H1 (cell line): ENCODE results near the gene KIF4A. TPM values are rescaled to one million over a fixed set of nuclear protein-coding genes. Genes with fewer than 3 reads are reported as not detected.

Source experiments
- CTCF ChIA-PET: fragments of 300-600 bp; sonication (Branson Sonifier 250); formaldehyde crosslinking; loops from one replicate; lab custom pipeline; 2021; ENCODE audit not compliant: partially characterized antibody; lab: Charles Lee
- POLR2A ChIA-PET: fragments of 300-600 bp; sonication (Branson Sonifier 250); formaldehyde crosslinking; loops from one replicate; lab custom pipeline; 2021; ENCODE audit warnings: inconsistent platforms; ENCODE audit not compliant: partially characterized antibody; lab: Charles Lee
- DNase-seq, 2 experiments: peaks; one replicate each; pipeline versions ENCODE4 v3.0.0 to v3.0.0-alpha.2; 2010 to 2022; ENCODE audit warnings: low spot score in 2 of 2, low read depth in 1 of 2, mixed read lengths in 1 of 2
- FAIRE-seq: peaks from 2 replicates; lab custom pipeline; 2011; peaks lifted over from hg19 to GRCh38; lab: Jason Lieb, UNC
- H2AFZ ChIP-seq: 2 replicates; pipeline ENCODE4 v1.8.1; 2012; ENCODE audit warnings: low read length, inconsistent platforms
- H2AK5ac ChIP-seq: 2 replicates; pipeline ENCODE4 v1.6.1; 2013; ENCODE audit warnings: low read depth, low read length
- H2BK120ac ChIP-seq: replicated peaks from 2 replicates; pipeline ENCODE3; 2013; ENCODE audit warnings: low read depth, low read length, inconsistent platforms
- H2BK12ac ChIP-seq: 2 replicates; pipeline ENCODE4 v1.6.1; 2013; ENCODE audit warnings: low read depth, low read length
- H2BK15ac ChIP-seq: 2 replicates; pipeline ENCODE4 v1.6.1; 2013; ENCODE audit warnings: low read length
- H2BK20ac ChIP-seq: 2 replicates; pipeline ENCODE4 v1.6.1; 2013; ENCODE audit warnings: low read length
- H2BK5ac ChIP-seq: 2 replicates; pipeline ENCODE4 v1.6.1; 2013; ENCODE audit warnings: low read depth, low read length
- H3K14ac ChIP-seq: 2 replicates; pipeline ENCODE4 v1.6.1; 2013; ENCODE audit warnings: inconsistent platforms; ENCODE audit not compliant: insufficient read length
- H3K18ac ChIP-seq: 2 replicates; pipeline ENCODE4 v1.6.1; 2013; ENCODE audit warnings: low read length; ENCODE audit errors: extremely low read depth
- H3K23ac ChIP-seq: 2 replicates; pipeline ENCODE4 v1.6.1; 2013; ENCODE audit warnings: inconsistent platforms; ENCODE audit not compliant: insufficient read length
- H3K23me2 ChIP-seq: 2 replicates; pipeline ENCODE4 v1.6.1; 2013; ENCODE audit warnings: low read depth, low read length
- H3K27ac ChIP-seq: 2 replicates; pipeline ENCODE4 v1.6.1; 2011; ENCODE audit warnings: low read depth, low read length, inconsistent platforms
- H3K27me3 ChIP-seq, 4 experiments: replicated peaks in 1 of 4; 1 replicate in 1 of 4; 2 replicates in 3 of 4; pipeline versions ENCODE4 v1.6.1 to v1.8.1; 2011 to 2013; ENCODE audit warnings: low read length in 3 of 4, mild to moderate bottlenecking in 3 of 4, inconsistent platforms in 2 of 4, mixed read lengths in 2 of 4, moderate library complexity in 1 of 4; ENCODE audit not compliant: control insufficient read depth in 3 of 4, insufficient read depth in 3 of 4; ENCODE audit errors: extremely low read depth in 1 of 4
- H3K36me3 ChIP-seq, 4 experiments: 2 replicates each; pipeline versions ENCODE4 v1.6.1 to v1.8.1; 2011 to 2013; ENCODE audit warnings: mild to moderate bottlenecking in 4 of 4, low read length in 3 of 4, moderate library complexity in 2 of 4, control low read depth in 1 of 4, inconsistent platforms in 1 of 4; ENCODE audit not compliant: insufficient read depth in 4 of 4, control insufficient read depth in 2 of 4
- H3K4ac ChIP-seq: replicated peaks from 2 replicates; pipeline ENCODE3; 2013; ENCODE audit warnings: low read length, low read depth, mixed read lengths, inconsistent platforms; ENCODE audit not compliant: insufficient read length
- H3K4me1 ChIP-seq, 4 experiments: replicated peaks in 1 of 4; 1 replicate in 1 of 4; 2 replicates in 3 of 4; pipeline versions ENCODE4 v1.6.1 to v1.8.1; 2011 to 2013; ENCODE audit warnings: low read length in 3 of 4, inconsistent platforms in 2 of 4, mixed read lengths in 1 of 4; ENCODE audit not compliant: insufficient read depth in 4 of 4, control insufficient read depth in 3 of 4
- H3K4me2 ChIP-seq, 2 experiments: 2 replicates each; pipeline versions ENCODE4 v1.6.1 to v1.8.1; 2011 to 2013; ENCODE audit warnings: low read depth in 2 of 2, low read length in 2 of 2, control low read depth in 1 of 2, inconsistent platforms in 1 of 2, mild to moderate bottlenecking in 1 of 2; ENCODE audit not compliant: insufficient read depth in 1 of 2
- H3K4me3 ChIP-seq, 4 experiments: fragments of 200-600, 300-600 bp in 1 of 4; sonication (generic), shearing (Covaris generic), sonication (Bioruptor Twin) in 1 of 4; 2 replicates each; pipeline versions ENCODE4 v1.5.1 to v1.8.1; 2011 to 2016; ENCODE audit warnings: low read length in 4 of 4, low read depth in 3 of 4, control low read depth in 2 of 4, inconsistent platforms in 2 of 4, mild to moderate bottlenecking in 2 of 4, mixed read lengths in 1 of 4, moderate library complexity in 1 of 4; ENCODE audit not compliant: insufficient read depth in 2 of 4; ENCODE audit errors: extremely low read depth in 1 of 4
- H3K56ac ChIP-seq: replicated peaks from 2 replicates; pipeline ENCODE3; 2013; ENCODE audit warnings: low read depth, mild to moderate bottlenecking, mixed read lengths, low read length, inconsistent platforms; ENCODE audit not compliant: insufficient read length
- H3K79me1 ChIP-seq: 2 replicates; pipeline ENCODE4 v1.6.1; 2013; ENCODE audit warnings: low read depth, low read length, control low read depth
- H3K79me2 ChIP-seq, 2 experiments: 2 replicates each; pipeline versions ENCODE4 v1.6.1 to v1.8.1; 2012 to 2013; ENCODE audit warnings: low read length in 2 of 2, mild to moderate bottlenecking in 2 of 2, inconsistent platforms in 1 of 2; ENCODE audit not compliant: insufficient read depth in 2 of 2, control insufficient read depth in 1 of 2
- H3K9ac ChIP-seq, 4 experiments: replicated peaks in 1 of 4; 1 replicate in 1 of 4; 2 replicates in 3 of 4; pipeline versions ENCODE4 v1.6.1 to v1.8.1; 2011 to 2013; ENCODE audit warnings: low read depth in 3 of 4, low read length in 3 of 4, control low read depth in 2 of 4, mild to moderate bottlenecking in 2 of 4, moderate library complexity in 2 of 4, inconsistent platforms in 1 of 4; ENCODE audit errors: extremely low read depth in 1 of 4
- H3K9me3 ChIP-seq, 2 experiments: 2 replicates each; pipeline versions ENCODE4 v1.6.1 to v1.8.1; 2012 to 2013; ENCODE audit warnings: mild to moderate bottlenecking in 2 of 2, moderate library complexity in 2 of 2, control low read depth in 1 of 2, inconsistent platforms in 1 of 2, low read depth in 1 of 2, low read length in 1 of 2, mixed read lengths in 1 of 2; ENCODE audit not compliant: insufficient read depth in 2 of 2
- H4K20me1 ChIP-seq, 2 experiments: replicated peaks in 1 of 2; 2 replicates each; pipeline versions ENCODE3 to v1.8.1; 2011 to 2013; ENCODE audit warnings: inconsistent platforms in 2 of 2, low read length in 2 of 2, mild to moderate bottlenecking in 1 of 2; ENCODE audit not compliant: insufficient read depth in 2 of 2, control insufficient read depth in 1 of 2
- H4K5ac ChIP-seq: 2 replicates; pipeline ENCODE4 v1.6.1; 2013; ENCODE audit warnings: low read length, low read depth, mixed read lengths, inconsistent platforms; ENCODE audit not compliant: insufficient read length
- H4K8ac ChIP-seq: 2 replicates; pipeline ENCODE4 v1.8.0; 2013; ENCODE audit warnings: mild to moderate bottlenecking, moderate library complexity, low read length, inconsistent platforms; ENCODE audit not compliant: insufficient read depth; ENCODE audit errors: extremely low read depth
- H4K91ac ChIP-seq: replicated peaks from 2 replicates; pipeline ENCODE3; 2013; ENCODE audit warnings: low read length, mixed read lengths, inconsistent platforms; ENCODE audit not compliant: insufficient read length
- BCL11A ChIP-seq, 2 experiments: IDR thresholded peaks; one replicate each; pipeline ENCODE4 v1.6.1; 2011; ENCODE audit warnings: low read depth in 2 of 2, low read length in 2 of 2, mild to moderate bottlenecking in 2 of 2
- HDAC2 ChIP-seq, 2 experiments: fragments of 300-600 bp in 1 of 2; sonication (generic) in 1 of 2; IDR thresholded peaks; 2 replicates each; pipeline ENCODE4 v1.6.1; 2011 to 2012; ENCODE audit warnings: low read depth in 2 of 2, low read length in 2 of 2, mild to moderate bottlenecking in 2 of 2, moderate library complexity in 2 of 2, borderline replicate concordance in 1 of 2, inconsistent platforms in 1 of 2
- KDM5A ChIP-seq: fragments of 200-600 bp; IDR thresholded peaks from 2 replicates; pipeline ENCODE4 v1.7.1; 2012; ENCODE audit warnings: mild to moderate bottlenecking, low read length, inconsistent platforms, mixed read lengths
- MAFK ChIP-seq: IDR thresholded peaks from 2 replicates; pipeline ENCODE4 v1.6.1; 2012; ENCODE audit warnings: low read depth, mild to moderate bottlenecking, improper control_type of control experiment, low read length
- RXRA ChIP-seq: IDR thresholded peaks from 2 replicates; pipeline ENCODE4 v1.6.1; 2011; ENCODE audit warnings: low read depth, mild to moderate bottlenecking, low read length, moderate library complexity; ENCODE audit not compliant: insufficient read depth
- SUZ12 ChIP-seq: fragments of 200-600 bp; sonication (generic); IDR thresholded peaks from 2 replicates; pipeline ENCODE4 v1.6.1; 2012; ENCODE audit warnings: mild to moderate bottlenecking, inconsistent platforms, low read length, moderate library complexity, mixed read lengths
- TCF12 ChIP-seq: IDR thresholded peaks from 2 replicates; pipeline ENCODE4 v1.6.1; 2011; ENCODE audit warnings: low read depth, mild to moderate bottlenecking, low read length
- WGBS, 2 experiments: shearing (Covaris generic) in 1 of 2; methylation state at CpG; one replicate each; pipeline versions ENCODE4 v1.1.6 to v1.1.7; 2013 to 2015; ENCODE audit warnings: low lambda C conversion rate in 2 of 2, mixed read lengths in 2 of 2, inconsistent platforms in 1 of 2, low coverage in 1 of 2, missing lambda C conversion rate in 1 of 2; ENCODE audit not compliant: insufficient replicate concordance in 2 of 2, insufficient coverage in 1 of 2, insufficient read length in 1 of 2; ENCODE audit errors: extremely low coverage in 1 of 2, missing lambda C conversion rate in 1 of 2; 5-methylcytosine and 5-hydroxymethylcytosine counted together
- polyA plus RNA-seq, 7 experiments: library from polyadenylated mRNA; depleted of rRNA in 3 of 7; stranded (reverse) in 5 of 7; unstranded in 2 of 7; fragments of >200 nt in 5 of 7; fragments of 200-250 nt in 2 of 7; gene quantifications; 1 replicate in 5 of 7; 2 replicates in 1 of 7; 4 replicates in 1 of 7; pipeline versions ENCODE4 v1.2.1 to v1.2.3, GENCODE V29; 2011 to 2013; ENCODE audit warnings: missing spikeins in 2 of 7, mixed read lengths in 2 of 7
- total RNA-seq: library from RNA; stranded (reverse); fragmentation: NEBNext Ultra II Directional; extraction: Animal tissue kit (Norgen Biotek cat#: 25700); gene quantifications from 2 replicates; pipeline ENCODE4 v1.2.1, GENCODE V29; 2021
- TF ChIP-seq, protein P1 (sequence below): IDR thresholded peaks from 2 replicates; pipeline ENCODE4 v1.6.1; 2011; ENCODE audit warnings: low read length, improper control_type of control experiment
- TF ChIP-seq, protein P2 (sequence below): IDR thresholded peaks from 2 replicates; pipeline ENCODE4 v1.6.1; 2011; ENCODE audit warnings: low read depth, mild to moderate bottlenecking, low read length; ENCODE audit not compliant: insufficient read depth

Gene KIF4A
- total and polyA plus RNA-seq, 2 of the 8 experiments (the other 6 are each of a cell fraction or from before 2014, with no cell fraction given) = 10.9 to 35.7 TPM

DNA sequence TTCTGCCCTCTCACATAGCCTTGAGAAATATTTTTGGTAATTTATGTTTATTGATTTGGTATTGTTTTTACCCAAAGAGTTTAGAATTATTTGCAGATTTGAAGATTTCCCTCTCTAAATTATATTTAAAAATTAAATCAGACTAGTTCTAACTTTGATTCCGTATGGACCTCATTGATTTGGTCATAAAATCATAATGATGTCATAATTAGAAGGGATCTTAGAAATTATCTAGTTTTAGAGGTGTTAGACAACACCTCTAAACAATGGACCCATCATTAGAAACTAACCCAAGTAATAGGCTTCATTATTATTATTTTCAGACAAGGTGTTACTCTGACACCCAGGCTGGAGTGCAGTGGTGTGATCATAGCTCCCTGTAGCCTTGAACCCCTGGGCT, 178.8 kb downstream of the KIF4A start:
- no peak overlapping the region for H2AK5ac ChIP-seq
- no peak overlapping the region for H3K9ac ChIP-seq
- H3K23ac ChIP-seq = no peak overlapping the region
- POLR2A ChIA-PET = interaction anchor here (1.0 to 1.7 kb wide), 3 partner anchors 11 to 13 kb away, joined by 3 read pairs; no protein-coding TSS in a partner anchor
- H2AFZ ChIP-seq = no peak overlapping the region
- peaks cover 0 to 83% of the 10 kb centered on the region in 2 experiments; a peak in 2 of 4 replicates for H3K79me2 ChIP-seq
- no peaks in the 10 kb centered on the region for H3K27me3 ChIP-seq
- H2BK5ac ChIP-seq = no peak overlapping the region
- H4K8ac ChIP-seq = no peak overlapping the region
- no peak overlapping the region for H3K14ac ChIP-seq
- no peak overlapping the region for H4K5ac ChIP-seq
- H3K4me2 ChIP-seq = no peak overlapping the region
- H3K9me3 ChIP-seq = no peaks in the 10 kb centered on the region
- H2BK12ac ChIP-seq = no peak overlapping the region
- CTCF ChIA-PET = no interaction called here
- no peak overlapping the region for H3K27ac ChIP-seq
- peaks cover 0 to under 1% (median 0%) of the 10 kb centered on the region in 4 experiments; a peak in 1 of 7 replicates for H3K4me1 ChIP-seq
- H3K36me3 ChIP-seq = peaks cover 0 to 8% (median 0%) of the 10 kb centered on the region in 4 experiments; a peak in 1 of 8 replicates
- H3K79me1 ChIP-seq = no peaks in the 10 kb centered on the region
- FAIRE-seq (no peak), DNase-seq (no peak)
- no peak overlapping the region for H3K18ac ChIP-seq
- no peak overlapping the region for H2BK20ac ChIP-seq
- TF ChIP-seq, protein P1, sequence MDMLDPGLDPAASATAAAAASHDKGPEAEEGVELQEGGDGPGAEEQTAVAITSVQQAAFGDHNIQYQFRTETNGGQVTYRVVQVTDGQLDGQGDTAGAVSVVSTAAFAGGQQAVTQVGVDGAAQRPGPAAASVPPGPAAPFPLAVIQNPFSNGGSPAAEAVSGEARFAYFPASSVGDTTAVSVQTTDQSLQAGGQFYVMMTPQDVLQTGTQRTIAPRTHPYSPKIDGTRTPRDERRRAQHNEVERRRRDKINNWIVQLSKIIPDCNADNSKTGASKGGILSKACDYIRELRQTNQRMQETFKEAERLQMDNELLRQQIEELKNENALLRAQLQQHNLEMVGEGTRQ = no peak
- TF ChIP-seq HDAC2 (IDR thresholded peaks at IDR 0.05; ENCODE audit: borderline replicate concordance in 1 of 2, low read depth in 2 of 2, low read length in 2 of 2) = no peak
- no peak for TF ChIP-seq MAFK
- no peak for TF ChIP-seq SUZ12
- no peak for TF ChIP-seq TCF12
- TF ChIP-seq BCL11A (IDR thresholded peaks at IDR 0.05; ENCODE audit: low read depth in 2 of 2, low read length in 2 of 2) = no peak
- no peak for TF ChIP-seq KDM5A
- TF ChIP-seq RXRA = no peak
- TF ChIP-seq, protein P2, sequence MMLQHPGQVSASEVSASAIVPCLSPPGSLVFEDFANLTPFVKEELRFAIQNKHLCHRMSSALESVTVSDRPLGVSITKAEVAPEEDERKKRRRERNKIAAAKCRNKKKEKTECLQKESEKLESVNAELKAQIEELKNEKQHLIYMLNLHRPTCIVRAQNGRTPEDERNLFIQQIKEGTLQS = no peak
- no peak overlapping the region for H4K91ac ChIP-seq
- H2BK15ac ChIP-seq = no peak overlapping the region
- 100% methylated on average over 1 of the region's 1 CpG; no CpG with 5 or more reads in 1 of the 2 experiments for WGBS, 2 experiments
- H3K56ac ChIP-seq = no peak overlapping the region
- no peaks in the 10 kb centered on the region for H3K23me2 ChIP-seq
- no peak overlapping the region for H3K4me3 ChIP-seq
- peaks cover 0 to 4% of the 10 kb centered on the region in 2 experiments for H4K20me1 ChIP-seq
- no peak overlapping the region for H2BK120ac ChIP-seq
- H3K4ac ChIP-seq = no peak overlapping the region
